ENCODE measurements around the gene GLIPR2.

Gene GLIPR2

GRCh38 chr9:36194326-36195000 lies 57.9 kb downstream of the GLIPR2 start:
- DNase-seq (ENCODE audit: low read depth), result no peak

DNA sequence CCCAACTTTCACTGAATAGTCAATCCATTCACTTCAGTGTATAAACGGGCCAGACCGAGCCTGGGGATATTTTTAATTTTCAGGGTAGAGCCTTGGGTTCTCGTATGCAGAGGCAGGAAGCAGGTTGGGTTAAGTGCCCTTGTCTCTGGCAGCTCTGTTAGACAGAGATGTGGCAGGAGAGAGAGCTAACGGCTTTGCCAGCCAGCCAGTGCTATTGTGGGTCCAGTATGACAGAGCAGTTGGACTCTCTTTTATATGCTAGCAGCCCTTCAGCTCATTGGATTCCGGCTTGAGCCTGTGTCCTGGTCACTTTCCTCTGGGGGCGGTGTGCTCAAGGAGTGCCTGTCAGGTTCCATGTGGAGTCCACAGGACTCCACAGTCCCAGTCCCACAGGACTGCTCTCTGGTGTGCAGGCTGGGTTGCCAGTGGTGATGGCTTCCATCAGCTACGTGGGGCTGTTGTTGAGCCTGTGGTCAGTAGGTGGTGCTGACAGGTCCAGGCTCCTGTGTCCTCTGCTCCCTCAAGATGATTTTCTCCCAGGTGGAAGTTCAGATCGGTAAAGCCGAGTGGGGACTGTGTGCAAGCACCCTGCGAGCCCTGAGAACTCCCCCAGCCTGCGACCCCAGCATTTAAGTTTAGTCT lies 68.5 kb downstream of the GLIPR2 start:
- no peak for DNase-seq (ENCODE audit: low read depth)

DNA sequence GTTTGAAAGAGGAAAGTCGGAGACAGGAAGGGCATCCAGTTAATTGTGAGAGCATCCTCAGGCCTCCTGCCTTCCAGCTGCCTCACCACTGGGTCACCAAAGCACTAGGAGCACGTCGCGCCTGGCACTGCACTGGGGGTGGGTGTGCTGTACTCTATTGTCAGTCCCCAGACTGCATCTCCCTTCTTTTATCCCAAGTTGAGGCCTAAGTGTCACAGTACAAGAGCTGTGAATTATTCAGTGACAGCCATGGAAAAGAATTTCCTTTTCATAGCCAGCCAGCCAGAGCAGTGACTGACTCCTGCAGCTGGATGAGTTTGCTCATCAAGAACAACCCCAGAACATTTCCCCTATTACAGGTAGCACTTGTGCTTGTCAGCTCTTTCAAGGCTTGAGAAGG lies 70.5 kb downstream of the GLIPR2 start:
- DNase-seq (ENCODE audit: low read depth), result no peak

GRCh38 chr9:36207546-36208012 lies 71.0 kb downstream of the GLIPR2 start:
- DNase-seq (ENCODE audit: low read depth), result no peak

DNA sequence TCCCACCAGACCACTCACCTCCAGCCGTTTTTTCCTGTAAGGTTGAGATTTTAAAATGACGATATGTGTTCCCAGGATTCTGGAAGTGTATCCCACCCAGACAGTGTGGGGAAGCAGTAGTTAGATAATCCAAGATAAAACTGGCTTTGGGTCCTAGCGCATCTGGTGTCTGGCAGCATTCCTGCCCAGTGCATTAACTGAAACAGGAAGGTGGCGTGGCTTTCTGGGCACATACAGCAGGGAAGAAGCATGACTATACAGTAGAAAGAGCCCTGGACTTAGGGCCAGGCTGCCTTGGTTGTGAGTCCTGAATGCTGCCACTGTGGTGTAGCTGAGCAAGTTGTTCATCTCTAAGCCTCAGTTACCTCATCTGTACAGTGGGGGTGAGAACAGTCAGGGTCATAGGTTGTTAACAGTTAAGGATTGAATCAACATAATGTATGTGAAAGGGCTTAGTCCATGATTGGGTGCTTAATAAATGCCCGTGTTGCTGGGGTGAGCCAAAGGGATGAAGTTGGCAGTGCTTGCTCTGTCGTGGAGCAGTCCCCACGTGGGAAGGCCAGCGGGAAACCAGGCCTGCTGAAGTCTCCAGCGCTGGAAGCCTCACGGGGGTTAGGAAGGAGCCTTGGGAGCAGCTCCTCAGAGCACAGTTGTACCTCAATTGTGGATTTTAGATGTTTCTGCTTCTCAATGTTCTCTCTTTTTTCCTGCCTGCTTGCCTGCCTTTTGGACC lies 72.2 kb downstream of the GLIPR2 start:
- no peak for DNase-seq (ENCODE audit: low read depth)

DNA sequence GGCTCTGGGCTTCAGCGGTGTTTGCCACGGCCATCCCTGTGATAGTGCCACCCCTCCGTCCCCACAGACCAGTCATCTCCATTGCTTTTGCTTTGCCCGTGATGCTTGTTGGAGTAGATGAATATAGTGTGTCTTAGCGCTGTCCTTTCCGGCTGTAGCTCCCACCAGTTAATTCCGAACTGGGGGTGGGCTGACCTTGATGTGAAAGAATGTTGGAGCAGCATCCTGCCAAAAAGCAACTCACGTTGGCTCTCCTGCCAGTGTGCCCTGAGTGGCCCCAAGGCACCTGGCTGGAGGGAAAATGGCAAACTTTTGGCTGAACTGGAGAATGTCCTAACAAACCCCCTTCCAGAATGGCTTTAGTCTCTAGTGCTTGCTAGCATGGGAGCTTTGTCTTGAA lies 74.2 kb downstream of the GLIPR2 start:
- DNase-seq (ENCODE audit: low read depth), result no peak

DNA sequence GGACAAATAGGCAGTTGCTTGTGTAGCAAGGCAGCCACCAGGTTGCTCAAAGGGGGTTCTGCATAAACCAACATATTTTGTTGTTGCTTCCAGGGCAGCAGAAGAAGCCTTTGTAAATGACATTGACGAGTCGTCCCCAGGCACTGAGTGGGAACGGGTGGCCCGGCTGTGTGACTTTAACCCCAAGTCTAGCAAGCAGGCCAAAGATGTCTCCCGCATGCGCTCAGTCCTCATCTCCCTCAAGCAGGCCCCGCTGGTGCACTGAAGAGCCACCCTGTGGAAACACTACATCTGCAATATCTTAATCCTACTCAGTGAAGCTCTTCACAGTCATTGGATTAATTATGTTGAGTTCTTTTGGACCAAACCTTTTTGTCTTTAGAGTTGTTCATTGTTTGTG lies 75.0 kb downstream of the GLIPR2 start:
- no peak for DNase-seq (ENCODE audit: low read depth)

- DNase-seq (ENCODE audit: low read depth), result no peak
Observed at GRCh38 chr9:36213387-36213786, 76.9 kb downstream of the GLIPR2 start.

All from fibroblast of the conjunctiva (primary cell).